Measurements from ENCODE around the gene ZBTB17. TPM values are rescaled to one million over a fixed set of nuclear protein-coding genes. Genes with fewer than 3 reads are reported as not detected.

Gene ZBTB17
- total RNA-seq, 1 experiment from 2014 or later = 41.6 TPM

DNA sequence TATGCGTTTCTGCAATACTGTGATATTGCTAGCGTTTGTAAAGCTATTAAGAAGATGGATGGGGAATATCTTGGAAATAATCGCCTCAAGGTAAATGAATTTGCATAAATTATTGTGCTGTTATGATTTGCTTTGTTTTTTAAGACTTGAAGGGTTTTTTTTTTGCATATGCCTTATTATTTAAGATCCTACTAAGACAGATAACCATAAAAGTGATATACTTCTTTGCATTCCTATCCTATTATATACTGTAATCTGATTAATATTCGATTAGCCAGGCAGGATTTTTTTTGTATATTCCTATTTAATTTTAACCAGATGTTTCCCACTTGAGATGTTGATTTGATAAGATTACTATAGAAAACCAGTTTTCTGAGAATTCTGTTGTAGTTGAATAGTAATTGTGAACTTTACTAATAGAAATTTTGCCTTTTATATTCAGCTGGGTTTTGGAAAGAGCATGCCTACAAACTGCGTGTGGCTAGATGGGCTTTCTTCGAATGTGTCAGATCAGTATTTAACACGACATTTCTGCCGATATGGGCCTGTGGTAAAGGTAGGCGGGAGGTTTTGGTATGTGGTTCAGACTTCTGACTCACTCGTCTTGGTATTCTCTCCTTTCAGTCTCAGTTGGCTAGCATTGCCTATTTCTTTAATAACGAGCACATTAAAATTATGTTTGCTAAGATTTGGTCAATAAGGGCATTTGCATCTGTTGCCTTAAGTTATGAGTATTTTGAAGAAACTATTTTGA, 56.8 kb downstream of the ZBTB17 start:
- H3K36me3 ChIP-seq (ENCODE audit: control insufficient read depth, insufficient read depth, low read length) = peaks cover 32% of the 10 kb centered on the region
- BruUV-seq (replicated peaks) = no TSS peak
- TF ChIP-seq REST (IDR thresholded peaks at IDR 0.05; ENCODE audit: insufficient read depth in 1 of 2, low read depth in 2 of 2, low read length in 1 of 2) (no peak), TCF7L2 (IDR thresholded peaks at IDR 0.05; ENCODE audit: low read depth, low read length) (no peak), POLR2AphosphoS5 (IDR thresholded peaks at IDR 0.05; ENCODE audit: low read depth, low read length) (no peak), SIN3A (IDR thresholded peaks at IDR 0.05; ENCODE audit: borderline replicate concordance, insufficient read depth, low read depth, low read length) (no peak)
- TF ChIP-seq, protein P1, sequence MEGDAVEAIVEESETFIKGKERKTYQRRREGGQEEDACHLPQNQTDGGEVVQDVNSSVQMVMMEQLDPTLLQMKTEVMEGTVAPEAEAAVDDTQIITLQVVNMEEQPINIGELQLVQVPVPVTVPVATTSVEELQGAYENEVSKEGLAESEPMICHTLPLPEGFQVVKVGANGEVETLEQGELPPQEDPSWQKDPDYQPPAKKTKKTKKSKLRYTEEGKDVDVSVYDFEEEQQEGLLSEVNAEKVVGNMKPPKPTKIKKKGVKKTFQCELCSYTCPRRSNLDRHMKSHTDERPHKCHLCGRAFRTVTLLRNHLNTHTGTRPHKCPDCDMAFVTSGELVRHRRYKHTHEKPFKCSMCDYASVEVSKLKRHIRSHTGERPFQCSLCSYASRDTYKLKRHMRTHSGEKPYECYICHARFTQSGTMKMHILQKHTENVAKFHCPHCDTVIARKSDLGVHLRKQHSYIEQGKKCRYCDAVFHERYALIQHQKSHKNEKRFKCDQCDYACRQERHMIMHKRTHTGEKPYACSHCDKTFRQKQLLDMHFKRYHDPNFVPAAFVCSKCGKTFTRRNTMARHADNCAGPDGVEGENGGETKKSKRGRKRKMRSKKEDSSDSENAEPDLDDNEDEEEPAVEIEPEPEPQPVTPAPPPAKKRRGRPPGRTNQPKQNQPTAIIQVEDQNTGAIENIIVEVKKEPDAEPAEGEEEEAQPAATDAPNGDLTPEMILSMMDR (IDR thresholded peaks at IDR 0.05) = no peak
- H3K27ac ChIP-seq (ENCODE audit: low read length) = no peak overlapping the region
- ChIA-PET POLR2A (no interaction called here), CTCF (no interaction called here)
- H3K9me3 ChIP-seq (ENCODE audit: control insufficient read depth, insufficient read depth, low read depth, low read length) = no peaks in the 10 kb centered on the region
- no peaks in the 10 kb centered on the region for H3K27me3 ChIP-seq (ENCODE audit: control insufficient read depth, insufficient read depth, low read length)
- H3K4me3 ChIP-seq (ENCODE audit: low read depth in 2 of 2, low read length in 2 of 2) = no peak overlapping the region
- H3K4me1 ChIP-seq (ENCODE audit: control insufficient read depth, insufficient read depth, low read length) = no peaks in the 10 kb centered on the region
- intact Hi-C loops (cut with micrococcal nuclease; ENCODE audit: unreplicated experiment) (loop anchor here (10.0 kb wide), 1 partner anchor 114 kb away; the partner anchor contains the start of gene UQCRHL), in situ Hi-C loops (cut with HindIII; ENCODE audit: low pct_unique_long_range_greater_than_20kb, low sequenced_read_pairs) (no loop called here)
- DNase-seq (ENCODE audit: low read depth, low spot score) (no peak), ATAC-seq (no peak)

DNA sequence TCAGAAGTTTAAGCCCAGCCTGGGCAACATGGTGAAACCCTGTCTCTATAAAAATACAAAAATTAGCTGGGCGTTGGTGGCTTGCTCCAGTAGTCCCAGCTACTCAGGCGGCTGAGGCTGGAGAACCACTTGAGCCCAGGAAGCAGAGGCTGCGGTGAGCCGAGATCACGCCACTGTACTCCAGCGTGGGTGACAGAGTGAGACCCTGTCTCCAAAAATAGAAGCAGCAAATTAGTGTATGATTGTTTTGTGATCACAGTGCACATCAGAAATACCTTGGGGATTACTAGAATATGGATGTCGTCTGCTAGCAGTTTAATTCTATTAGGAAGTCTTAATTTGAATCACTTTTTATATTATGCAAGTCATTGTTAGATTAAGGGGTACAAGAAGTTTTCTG, 59.0 kb downstream of the ZBTB17 start:
- intact Hi-C loops (cut with micrococcal nuclease; ENCODE audit: unreplicated experiment) (loop anchor here (10.0 kb wide), 1 partner anchor 112 kb away; the partner anchor contains the start of gene UQCRHL), in situ Hi-C loops (cut with HindIII; ENCODE audit: low pct_unique_long_range_greater_than_20kb, low sequenced_read_pairs) (no loop called here)
- Histone ChIP-seq H3K4me1 (ENCODE audit: control insufficient read depth, insufficient read depth, low read length) (no peaks in the 10 kb centered on the region), H3K36me3 (ENCODE audit: control insufficient read depth, insufficient read depth, low read length) (peaks cover 25% of the 10 kb centered on the region), H3K27ac (ENCODE audit: low read length) (no peak overlapping the region), H3K27me3 (ENCODE audit: control insufficient read depth, insufficient read depth, low read length) (no peaks in the 10 kb centered on the region), H3K4me3 (ENCODE audit: low read depth in 2 of 2, low read length in 2 of 2) (no peak overlapping the region), H3K9me3 (ENCODE audit: control insufficient read depth, insufficient read depth, low read depth, low read length) (no peaks in the 10 kb centered on the region)
- no TSS peak for BruUV-seq (replicated peaks)
- ATAC-seq = 0 out of 2 replicates have a peak, but pooled peaks have one; percentile 26
- ChIA-PET CTCF (no interaction called here), POLR2A (no interaction called here)
- DNase-seq (ENCODE audit: low read depth, low spot score) = no peak
- TF ChIP-seq REST (IDR thresholded peaks at IDR 0.05; ENCODE audit: insufficient read depth in 1 of 2, low read depth in 2 of 2, low read length in 1 of 2) = no peak
- TF ChIP-seq POLR2AphosphoS5 (IDR thresholded peaks at IDR 0.05; ENCODE audit: low read depth, low read length) = no peak
- TF ChIP-seq TCF7L2 (IDR thresholded peaks at IDR 0.05; ENCODE audit: low read depth, low read length) = no peak
- TF ChIP-seq SIN3A (IDR thresholded peaks at IDR 0.05; ENCODE audit: borderline replicate concordance, insufficient read depth, low read depth, low read length) = no peak
- TF ChIP-seq, protein P1 (IDR thresholded peaks at IDR 0.05) = no peak

Measured in Panc1 (cell line).